Measurements from ENCODE around the gene CPN2. TPM values are rescaled to one million over a fixed set of nuclear protein-coding genes. Genes with fewer than 3 reads are reported as not detected.

The CPN2 gene
- total and polyA plus RNA-seq, 2 of the 13 experiments (the other 11 are each of a cell fraction or from before 2014, with no cell fraction given) = 26.7 to 27.7 TPM

GRCh38 chr3:194333212-194333980 lies 17.7 kb downstream of the CPN2 start (continued):
- no peak for TF ChIP-seq ZBTB21 (CRISPR knock-in tag; IDR thresholded peaks at IDR 0.05)
- TF ChIP-seq ZIK1 (CRISPR knock-in tag; IDR thresholded peaks at IDR 0.05; ENCODE audit: borderline replicate concordance, low read depth) = peak; percentile 66; the same call in 1 of the 2 replicates
- TF ChIP-seq ETS1 (CRISPR knock-in tag; IDR thresholded peaks at IDR 0.05) = peak; percentile 89; the same call in 1 of the 2 replicates
- peak; percentile 48; the same call in 1 of the 2 replicates for TF ChIP-seq ZKSCAN5 (CRISPR knock-in tag; IDR thresholded peaks at IDR 0.05)
- peak; percentile 94 for TF ChIP-seq ZNF616 (CRISPR knock-in tag; IDR thresholded peaks at IDR 0.05; ENCODE audit: low read depth)
- TF ChIP-seq SALL1 (CRISPR knock-in tag; IDR thresholded peaks at IDR 0.05) = peak; percentile 48
- peak; percentile 34 for TF ChIP-seq CHCHD3 (CRISPR knock-in tag; IDR thresholded peaks at IDR 0.05)
- peak; percentile 94 for TF ChIP-seq ZNF253 (CRISPR knock-in tag; IDR thresholded peaks at IDR 0.05; ENCODE audit: borderline replicate concordance)
- peak; percentile 78; the same call in 1 of the 2 replicates for TF ChIP-seq ZSCAN22 (CRISPR knock-in tag; IDR thresholded peaks at IDR 0.05)
- peak; percentile 94; the same call in 1 of the 2 replicates for TF ChIP-seq ZNF224 (CRISPR knock-in tag; IDR thresholded peaks at IDR 0.05)
- peak; percentile 89; the same call in 1 of the 2 replicates for TF ChIP-seq ZNF75D (CRISPR knock-in tag; IDR thresholded peaks at IDR 0.05; ENCODE audit: borderline replicate concordance)
- no peak; the same call in none of the 2 replicates for TF ChIP-seq AHDC1 (CRISPR knock-in tag; IDR thresholded peaks at IDR 0.05; ENCODE audit: borderline replicate concordance)
- TF ChIP-seq ZNF766 (CRISPR knock-in tag; IDR thresholded peaks at IDR 0.05; ENCODE audit: borderline replicate concordance) = peak; percentile 89; the same call in 1 of the 2 replicates
- TF ChIP-seq ZNF678 (CRISPR knock-in tag; IDR thresholded peaks at IDR 0.05) = peak; percentile 91; the same call in 1 of the 2 replicates
- TF ChIP-seq ZNF562 (CRISPR knock-in tag; IDR thresholded peaks at IDR 0.05; ENCODE audit: borderline replicate concordance) = peak; percentile 59; the same call in 1 of the 2 replicates
- TF ChIP-seq ZNF746 (CRISPR knock-in tag; IDR thresholded peaks at IDR 0.05) = peak; percentile 83; the same call in 1 of the 2 replicates
- TF ChIP-seq, protein P1, sequence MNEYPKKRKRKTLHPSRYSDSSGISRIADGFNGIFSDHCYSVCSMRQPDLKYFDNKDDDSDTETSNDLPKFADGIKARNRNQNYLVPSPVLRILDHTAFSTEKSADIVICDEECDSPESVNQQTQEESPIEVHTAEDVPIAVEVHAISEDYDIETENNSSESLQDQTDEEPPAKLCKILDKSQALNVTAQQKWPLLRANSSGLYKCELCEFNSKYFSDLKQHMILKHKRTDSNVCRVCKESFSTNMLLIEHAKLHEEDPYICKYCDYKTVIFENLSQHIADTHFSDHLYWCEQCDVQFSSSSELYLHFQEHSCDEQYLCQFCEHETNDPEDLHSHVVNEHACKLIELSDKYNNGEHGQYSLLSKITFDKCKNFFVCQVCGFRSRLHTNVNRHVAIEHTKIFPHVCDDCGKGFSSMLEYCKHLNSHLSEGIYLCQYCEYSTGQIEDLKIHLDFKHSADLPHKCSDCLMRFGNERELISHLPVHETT (CRISPR knock-in tag; conservative IDR thresholded peaks at IDR 0.05) = no peak
- TF ChIP-seq ZNF761 (CRISPR knock-in tag; conservative IDR thresholded peaks at IDR 0.05) = no peak
- no peak for TF ChIP-seq BHLHE40 (IDR thresholded peaks at IDR 0.05; ENCODE audit: low read length)
- TF ChIP-seq ZNF672 (CRISPR knock-in tag; IDR thresholded peaks at IDR 0.05) = peak; percentile 85; the same call in 1 of the 2 replicates
- TF ChIP-seq HDAC6 (IDR thresholded peaks at IDR 0.05; ENCODE audit: low read depth, low read length) = no peak
- TF ChIP-seq MTA3 (CRISPR knock-in tag; IDR thresholded peaks at IDR 0.05) = no peak
